GM19328 (cell line): Measurements from ENCODE around the gene ZNF521.

Experiments used
- ATAC-seq: cut with Tn5 transposase; IDR thresholded peaks from one replicate; pipeline ENCODE4 v1.9.1; 2021; ENCODE audit warnings: mild to moderate bottlenecking, moderate library complexity; ENCODE audit not compliant: unreplicated experiment

Gene ZNF521

DNA sequence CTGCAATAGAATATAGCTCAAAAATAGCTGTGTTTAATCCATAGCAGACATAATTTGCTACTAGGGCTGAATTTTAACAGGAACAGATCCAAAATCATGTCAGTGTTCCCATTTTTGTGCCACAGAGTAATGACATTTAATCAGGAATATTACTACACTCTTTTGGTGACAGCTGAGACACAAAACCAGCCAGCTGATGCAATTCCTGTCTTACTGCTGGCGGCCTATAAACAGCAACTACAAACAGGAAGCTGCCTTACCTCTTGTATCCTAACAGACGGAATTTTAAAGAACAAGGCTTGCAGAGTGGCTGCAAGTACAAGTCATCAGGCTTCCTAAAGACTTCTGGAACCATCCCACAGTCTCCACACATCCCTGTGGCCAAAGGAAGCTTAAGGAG, 218.1 kb downstream of the ZNF521 start:
- no peak for ATAC-seq

DNA sequence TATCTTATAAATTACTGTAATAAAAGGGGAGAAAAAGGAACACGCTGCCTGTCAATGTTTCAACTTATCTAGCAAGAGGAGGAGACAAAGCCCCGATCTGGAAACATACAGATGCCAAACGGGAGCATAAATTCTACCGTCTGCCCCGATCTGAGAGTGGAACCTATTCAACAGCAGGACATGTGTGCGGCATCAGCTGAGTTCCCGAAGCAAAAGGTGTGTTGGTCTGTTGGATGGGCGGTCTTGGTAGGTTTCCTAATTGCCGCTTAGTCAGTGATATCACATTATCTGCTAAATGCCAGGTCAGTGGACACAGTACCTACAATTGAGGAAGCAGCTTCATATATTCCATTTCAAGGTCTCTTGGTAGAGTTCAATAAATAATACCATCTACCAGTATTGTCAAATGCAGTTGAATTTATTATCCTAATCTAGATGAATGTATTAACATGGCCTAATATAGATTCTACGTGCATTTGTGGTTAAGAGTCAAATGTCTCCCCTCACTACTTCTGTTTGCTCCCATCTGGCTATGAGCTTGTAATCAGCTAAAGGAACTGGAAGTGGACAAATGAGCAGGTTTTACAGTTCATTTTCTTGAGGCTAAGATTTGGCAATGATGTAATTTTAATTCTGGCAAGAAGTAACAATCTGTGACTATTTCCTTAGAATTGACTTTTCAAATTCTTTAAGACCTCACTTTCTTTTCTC, 219.0 kb downstream of the ZNF521 start:
- no peak for ATAC-seq

DNA sequence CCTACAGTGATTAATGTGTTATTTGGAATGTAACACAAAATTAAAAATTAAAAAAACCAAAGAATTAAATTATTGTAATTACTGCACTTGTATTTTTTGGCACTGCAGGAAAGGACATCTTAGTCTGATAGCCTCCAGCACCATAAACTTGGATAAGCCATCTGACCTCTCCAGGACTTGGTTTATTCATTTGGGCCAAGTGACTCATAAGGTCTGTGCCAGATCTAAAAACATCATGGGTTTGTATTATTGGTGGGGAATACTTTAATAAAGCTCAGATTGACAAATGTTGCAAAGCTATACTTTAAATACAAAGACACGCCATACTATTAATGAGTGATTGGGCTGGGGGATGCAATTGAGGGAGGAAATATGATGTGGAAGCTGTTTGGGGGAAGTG, 225.2 kb downstream of the ZNF521 start:
- no peak for ATAC-seq

DNA sequence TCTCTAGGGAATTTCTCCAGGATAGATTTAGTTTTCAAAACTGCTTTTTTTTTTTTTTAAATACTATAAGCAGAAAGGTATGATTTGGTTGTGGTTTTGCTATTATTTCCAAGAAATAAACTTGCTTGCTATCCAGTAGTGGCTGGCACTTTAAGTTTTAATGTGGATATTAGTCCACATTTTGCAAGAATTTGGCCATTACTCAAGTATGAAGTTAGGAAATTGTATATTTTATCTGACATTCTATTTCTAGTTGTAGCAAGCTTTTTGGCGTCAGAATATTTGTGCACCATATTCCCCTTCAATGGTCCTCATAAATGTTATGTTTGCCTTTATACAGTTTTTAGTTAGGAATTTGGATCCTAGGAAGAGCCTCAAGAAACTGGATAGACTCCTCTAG, 226.3 kb downstream of the ZNF521 start:
- ATAC-seq = no peak

DNA sequence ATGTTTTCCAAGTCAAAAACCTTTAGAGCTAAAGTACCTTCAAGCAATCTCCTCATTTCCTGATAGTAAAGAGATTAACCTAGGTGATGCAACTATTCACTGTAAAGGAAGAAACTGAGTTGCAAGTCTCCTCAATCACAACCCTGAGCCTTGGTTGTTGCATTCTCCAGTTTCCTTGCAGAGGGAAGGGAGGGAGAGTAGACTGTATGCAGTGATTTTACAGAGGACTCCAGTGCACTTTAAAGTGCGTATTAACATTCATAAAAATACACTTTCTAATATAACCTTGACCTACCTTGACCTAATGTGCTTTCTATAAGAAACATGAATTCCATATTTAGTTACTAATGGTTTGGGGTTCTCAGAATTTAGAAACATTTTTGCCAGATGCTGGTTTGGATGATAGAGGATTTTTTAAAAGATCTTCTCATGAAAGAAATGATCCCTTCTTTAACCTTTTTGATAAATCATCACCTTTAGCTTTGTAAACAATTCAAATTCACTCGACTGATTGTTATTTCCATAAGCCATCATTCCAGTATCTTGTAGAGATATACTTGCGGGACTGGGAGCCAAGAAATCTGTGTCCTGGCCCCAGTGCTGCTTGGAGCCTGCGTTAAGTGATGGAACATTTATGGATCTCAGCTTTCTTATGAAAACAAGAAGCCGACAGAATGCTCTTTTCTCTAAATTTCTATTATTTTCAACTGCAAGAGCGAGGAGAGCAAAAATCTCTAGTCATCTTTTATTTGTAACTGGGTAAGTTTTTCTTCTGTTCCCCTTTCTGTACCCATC, 228.3 kb downstream of the ZNF521 start:
- ATAC-seq = no peak

DNA sequence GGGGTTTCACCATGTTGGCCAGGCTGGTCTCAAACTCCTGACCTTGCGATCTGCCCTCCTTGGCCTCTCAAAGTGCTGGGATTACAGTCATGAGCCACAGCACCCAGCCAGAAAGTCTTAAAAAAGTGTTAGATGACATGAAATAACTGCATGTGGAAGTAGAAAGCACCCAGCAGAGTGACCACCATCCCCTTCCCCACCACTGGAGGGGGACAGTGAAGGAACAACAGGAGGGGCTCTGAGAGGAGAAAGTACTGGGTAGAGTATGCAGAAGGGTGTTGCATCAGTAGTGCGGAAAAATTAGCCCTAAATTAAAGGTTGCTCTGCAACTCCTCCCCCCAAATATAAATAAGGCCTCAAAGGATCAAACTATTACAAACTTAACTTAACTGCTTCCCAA, 230.5 kb downstream of the ZNF521 start:
- no peak for ATAC-seq

DNA sequence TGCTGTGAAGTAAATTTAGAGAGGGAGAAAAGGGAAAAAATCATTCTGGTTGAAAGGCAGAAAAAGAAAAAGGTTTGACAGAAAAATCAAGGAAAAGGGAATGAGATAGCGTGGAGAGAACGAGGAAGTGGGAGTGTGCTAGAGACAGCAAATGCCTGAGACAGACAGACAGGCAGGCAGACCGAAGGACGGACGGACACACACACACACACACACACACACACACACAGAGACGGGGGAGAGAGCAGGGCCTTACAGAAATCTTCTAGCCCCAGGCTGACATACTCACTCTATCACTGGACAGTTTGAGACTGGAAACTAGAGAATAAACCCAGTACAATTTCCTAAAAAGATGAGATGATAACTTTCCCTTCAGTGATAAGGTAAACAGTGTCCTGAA, 238.4 kb downstream of the ZNF521 start:
- ATAC-seq = no peak

DNA sequence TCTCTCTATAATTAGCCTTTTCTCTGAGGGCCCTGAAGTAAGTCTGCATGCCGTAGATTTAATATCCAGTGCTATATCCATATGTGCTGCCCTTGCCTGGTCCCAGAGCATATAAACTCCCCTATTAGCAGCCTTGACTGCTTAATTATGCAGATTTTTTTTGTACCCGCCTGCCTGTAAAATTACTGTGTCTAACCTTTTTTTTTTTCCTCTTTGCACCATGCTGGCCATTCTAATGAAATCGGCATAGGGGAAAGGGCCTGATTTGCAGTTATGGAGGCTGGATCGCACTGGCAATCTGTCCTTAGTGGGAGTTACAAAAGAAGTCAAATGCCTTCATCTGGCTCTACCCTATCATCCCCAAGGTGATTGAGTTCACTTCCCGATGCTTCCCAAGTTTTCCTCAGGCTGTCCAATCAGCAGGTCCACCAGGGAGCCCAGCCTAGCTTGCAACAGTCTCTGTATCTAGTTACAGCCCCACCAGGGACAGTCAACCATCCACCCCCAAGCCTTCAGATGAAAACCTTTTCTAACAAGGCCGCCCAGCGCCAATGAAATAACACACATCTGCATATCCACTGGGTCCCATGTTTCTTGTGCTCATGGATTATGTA, 239.0 kb downstream of the ZNF521 start:
- ATAC-seq = no peak

DNA sequence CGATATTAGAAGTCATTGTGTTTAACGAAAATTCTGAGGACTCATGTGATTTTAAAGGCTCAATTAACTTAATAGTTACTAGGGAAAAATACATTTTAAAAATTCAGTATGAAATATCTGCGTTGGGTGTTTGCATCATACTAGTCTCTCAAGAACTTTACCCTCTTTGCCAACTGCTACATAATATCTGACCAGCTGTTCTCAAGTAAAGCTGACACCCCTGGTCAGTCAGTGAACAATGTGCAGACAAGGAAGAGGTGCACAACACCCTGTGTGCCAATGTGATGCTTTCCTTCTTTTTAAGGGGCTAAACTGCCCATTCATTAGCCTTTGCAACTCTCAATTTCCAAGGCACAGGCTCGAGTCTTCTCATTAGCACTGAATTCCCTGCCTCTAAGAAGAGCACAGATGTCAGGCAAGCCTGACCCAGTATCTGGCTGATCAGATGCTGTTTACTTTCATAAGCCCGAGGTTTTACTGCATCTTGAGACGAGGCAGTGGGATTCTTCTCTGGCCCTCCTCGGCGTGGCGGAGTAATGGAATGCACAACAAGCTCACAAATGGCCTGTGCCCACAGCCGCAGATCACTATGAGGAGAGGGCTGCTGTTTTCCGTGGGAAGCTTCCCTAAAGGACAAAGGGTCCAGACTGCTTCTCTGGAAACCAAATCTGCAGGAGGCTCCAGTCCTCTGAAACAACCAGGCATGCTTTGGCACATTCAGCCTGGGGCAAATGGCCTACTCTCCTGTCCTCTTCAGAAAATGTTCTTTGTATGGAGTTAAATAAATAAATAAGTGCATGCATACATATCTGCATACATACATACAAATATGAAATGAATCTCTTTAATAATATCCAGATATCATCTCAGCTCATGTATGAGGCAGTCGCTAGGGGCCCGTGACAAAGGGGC, 240.3 kb downstream of the ZNF521 start:
- ATAC-seq = no peak

DNA sequence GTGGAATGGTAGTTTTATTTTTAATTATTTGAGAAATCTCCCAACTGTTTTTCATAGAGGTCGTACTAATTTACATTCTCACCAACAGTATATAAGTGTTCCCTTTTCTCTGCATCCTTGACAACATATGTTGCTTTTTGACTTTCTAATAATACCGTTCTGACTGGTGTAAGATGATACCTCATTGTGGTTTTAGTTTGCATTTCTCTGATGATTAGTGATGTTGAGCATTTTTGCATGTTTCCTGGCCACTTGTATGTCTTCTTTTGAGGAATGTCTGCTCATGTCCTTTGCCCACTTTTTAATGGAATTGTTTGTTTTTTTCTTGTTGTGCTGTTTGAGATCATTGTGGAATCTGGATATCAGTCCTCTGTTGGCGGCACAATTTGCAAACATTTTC, 242.5 kb downstream of the ZNF521 start:
- no peak for ATAC-seq

DNA sequence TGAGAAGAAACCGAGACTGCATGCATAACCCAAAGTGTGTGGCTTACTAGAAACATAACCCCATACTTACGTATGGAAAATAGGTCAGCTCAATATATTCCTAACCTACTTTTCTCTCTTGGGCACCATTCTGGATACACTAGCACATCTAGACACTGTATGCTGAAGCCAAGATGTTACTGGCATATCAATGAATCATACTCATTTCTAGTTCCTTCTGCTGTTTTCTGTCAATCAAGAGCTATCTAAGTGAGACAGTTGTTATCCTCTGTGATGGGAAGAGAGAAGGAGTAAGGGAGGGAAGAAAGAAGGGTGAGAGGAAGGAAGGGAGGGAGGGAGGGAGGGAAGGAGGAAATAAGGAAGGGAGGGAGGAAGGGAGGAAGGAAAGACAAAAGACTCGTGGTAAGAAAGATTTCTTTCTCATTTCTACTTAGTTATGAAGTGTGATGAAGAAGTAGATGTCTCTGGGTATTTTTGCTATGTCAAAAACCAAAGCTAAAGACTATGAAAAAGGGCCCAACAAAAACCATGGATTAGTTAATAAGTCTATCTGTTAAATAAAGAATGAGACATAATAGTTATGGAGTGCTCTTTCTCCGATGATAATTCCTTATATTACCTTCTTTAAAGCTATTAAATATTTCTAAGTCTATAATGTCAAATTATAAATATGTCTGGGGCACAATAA, 248.4 kb downstream of the ZNF521 start:
- ATAC-seq = no peak

DNA sequence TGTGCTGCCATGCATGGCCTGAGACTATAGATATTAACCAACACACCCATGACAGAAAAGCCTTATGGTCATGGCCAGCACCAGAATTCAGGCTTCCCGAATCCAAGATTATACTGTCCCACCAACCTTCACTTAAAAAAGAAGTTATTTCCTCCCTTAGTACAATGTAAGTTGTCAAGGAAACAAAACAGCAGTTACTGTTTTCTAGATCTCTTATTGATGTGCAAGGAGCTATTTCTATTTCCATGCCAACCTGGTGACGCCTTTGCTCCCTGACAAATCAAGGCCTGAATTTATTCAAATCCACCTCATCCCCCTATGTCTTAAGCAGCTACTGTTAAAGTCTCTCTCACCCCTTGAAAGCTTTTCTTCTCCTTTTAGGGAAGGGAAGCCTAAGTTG, 249.3 kb downstream of the ZNF521 start:
- ATAC-seq = no peak

DNA sequence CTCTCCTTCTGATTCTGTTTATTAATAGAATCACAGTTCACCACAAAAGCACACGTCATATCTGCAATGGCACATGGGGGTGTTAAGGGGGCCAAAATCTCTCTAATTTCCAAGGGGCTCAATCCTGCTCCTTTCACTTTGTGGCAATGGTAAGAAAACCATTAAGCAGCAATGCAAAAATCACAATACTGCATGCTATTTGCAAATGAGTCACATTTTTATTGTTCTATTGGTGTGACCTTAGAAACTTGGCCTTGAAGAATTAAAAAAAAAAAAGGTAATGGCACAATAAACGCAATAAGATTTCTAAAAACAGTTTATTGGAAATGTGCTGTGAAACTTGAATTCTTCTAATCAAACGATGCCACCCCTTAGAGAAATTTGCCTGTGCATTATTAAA, 251.5 kb downstream of the ZNF521 start:
- ATAC-seq = no peak

DNA sequence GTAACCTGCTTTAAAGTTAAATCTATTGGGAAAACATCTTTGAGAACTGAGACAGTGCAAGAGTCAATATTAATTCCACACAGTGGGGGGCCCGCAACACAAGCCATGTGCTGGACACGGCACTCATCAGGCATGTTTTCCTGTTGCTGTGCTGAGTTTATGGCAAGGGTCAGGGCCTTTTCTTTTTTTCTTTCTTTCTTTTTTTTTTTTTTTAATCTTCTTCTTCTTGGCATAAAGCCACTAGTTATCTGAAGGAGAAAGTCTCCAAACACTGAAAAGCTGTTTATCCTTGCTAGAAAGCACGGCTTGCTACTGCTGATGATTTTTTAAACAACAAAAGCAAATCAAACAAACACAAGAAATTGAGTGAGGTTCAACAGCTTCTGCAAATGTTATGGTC, 252.1 kb downstream of the ZNF521 start:
- ATAC-seq = no peak

DNA sequence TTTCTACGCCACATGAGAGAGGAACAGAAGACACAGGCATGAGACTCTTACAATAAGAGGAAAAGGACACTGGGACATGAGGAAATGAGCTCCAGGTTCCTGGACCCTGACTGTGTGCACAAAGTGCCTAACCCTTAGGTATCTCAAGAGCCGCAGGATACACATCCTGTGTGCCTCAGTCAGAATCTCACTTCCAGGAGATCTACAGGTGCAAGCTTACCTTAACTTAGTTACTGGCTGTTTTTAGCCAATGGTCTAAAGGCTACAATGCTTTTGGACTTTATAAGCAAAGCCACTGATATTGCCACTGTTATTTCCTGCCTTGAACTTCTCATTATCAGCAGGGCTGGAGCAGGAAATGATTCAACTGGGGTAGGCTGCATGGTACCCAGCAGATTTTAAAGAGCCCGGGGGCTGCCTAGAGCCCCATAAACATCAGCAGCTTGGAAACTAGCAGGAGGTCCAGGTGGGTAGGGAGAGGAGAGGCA, 254.4 kb downstream of the ZNF521 start:
- no peak for ATAC-seq

DNA sequence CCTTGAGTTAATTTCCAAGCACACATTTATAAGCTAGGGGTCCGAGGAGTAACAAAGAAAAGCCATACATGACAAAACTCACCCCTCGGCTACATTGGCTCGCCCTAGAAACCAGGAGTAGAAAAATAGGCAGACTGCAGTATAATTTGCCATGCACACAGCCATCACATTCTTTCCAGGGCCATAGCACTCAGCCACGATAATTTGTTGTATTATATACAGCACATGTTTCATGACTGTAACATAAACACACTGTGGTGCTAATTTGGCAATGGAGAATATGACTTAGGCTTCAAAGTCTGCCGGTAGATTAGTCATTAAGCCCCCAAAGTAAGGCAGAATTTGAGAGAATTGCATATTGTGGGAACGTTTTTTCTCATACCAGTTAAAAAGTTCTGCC, 254.9 kb downstream of the ZNF521 start:
- no peak for ATAC-seq

DNA sequence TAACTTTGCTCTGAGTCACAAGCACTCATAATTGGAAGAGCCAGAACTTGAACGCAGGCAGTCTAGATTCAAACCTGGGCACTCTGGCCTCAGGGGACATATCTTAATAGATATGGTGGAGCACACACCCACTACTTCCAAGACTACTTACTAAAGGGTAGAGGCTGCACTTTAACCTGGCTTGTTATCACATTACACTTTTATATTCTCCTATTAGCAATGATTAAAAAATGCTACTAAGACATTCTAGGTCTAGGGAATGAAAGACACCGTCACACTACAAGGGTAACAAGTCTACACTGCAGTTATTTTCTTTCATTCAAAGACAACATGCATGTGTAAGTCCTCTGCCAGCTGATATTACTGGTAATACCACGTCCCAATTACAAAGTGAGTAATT, 258.8 kb downstream of the ZNF521 start:
- ATAC-seq = no peak

DNA sequence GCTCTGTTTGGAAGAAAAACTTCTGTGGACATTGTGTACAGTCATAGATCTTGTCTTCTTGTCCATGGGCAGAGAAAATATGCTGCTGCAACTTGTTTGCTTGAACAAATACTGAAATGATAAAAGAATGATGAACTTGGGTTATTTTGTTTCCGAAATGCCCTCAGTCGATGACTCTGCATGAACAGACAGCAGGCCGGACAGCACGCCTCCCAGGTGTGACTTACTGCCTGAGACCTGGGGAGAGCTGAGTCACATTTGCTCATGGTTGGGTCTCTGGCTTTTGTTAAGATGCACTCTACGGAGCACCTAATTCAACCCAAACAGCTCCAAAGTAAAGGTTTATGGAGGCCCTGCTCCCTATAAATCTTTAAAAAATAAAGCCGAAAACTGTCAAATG, 262.5 kb downstream of the ZNF521 start:
- no peak for ATAC-seq

DNA sequence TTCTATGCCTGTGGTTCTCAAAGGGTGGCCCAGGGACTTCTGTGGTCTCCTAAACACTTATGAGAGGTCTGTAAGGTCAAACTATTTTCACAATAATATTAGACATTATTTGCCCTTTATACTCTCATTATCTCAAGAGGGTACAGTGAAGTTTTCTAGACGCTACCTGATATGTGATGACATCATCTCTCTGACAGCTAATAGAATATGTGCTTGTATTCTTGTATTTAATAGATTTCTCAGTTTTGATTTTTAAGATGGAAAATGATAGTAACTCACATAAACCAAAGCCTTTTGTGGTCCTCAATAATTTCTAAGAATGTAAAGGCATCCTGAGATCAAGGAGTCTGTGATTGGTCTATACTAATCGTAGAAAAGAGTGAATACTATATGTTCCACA, 265.1 kb downstream of the ZNF521 start:
- no peak for ATAC-seq

DNA sequence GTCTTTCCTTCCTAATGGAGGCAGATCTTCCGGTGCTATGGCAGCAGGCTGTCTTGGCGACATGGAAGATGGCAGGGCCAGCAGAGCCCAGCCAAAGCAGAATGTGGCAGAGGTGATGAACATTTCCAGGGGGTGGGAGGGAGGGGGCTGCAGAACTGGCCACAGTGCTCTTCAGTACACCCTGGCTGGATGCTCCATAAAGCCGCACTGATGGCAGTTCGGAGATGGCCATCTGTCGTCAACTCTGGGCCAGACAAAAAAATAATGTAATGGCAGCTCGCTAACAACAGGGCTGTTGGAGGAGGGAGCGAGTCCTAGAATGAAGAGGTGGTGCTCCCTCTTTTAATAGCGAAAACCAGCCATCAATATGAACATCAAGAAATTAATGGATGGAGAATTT, 271.0 kb downstream of the ZNF521 start:
- no peak for ATAC-seq
